OCI-LY3 (cell line): Measurements from ENCODE around the gene NFIA.

Experiments used
- H2AFZ ChIP-seq: fragments of 200-600, 300-600 bp; shearing (Covaris generic); 2 replicates; pipeline ENCODE4 v1.6.0; 2014; ENCODE audit warnings: antibody characterized with exemption, low read depth, low read length
- H3K27ac ChIP-seq: fragments of 200-600, 300-600 bp; sonication (generic); 2 replicates; pipeline ENCODE4 v1.5.1; 2014; ENCODE audit warnings: mild to moderate bottlenecking, low read length, moderate library complexity, mixed read lengths
- H3K27me3 ChIP-seq: fragments of 200-600, 300-600 bp; sonication (generic); 2 replicates; pipeline ENCODE4 v1.6.1; 2014; ENCODE audit warnings: low read depth, low read length, mixed read lengths
- H3K36me3 ChIP-seq: fragments of 200-600, 300-600 bp; sonication (generic); replicated peaks from 2 replicates; pipeline ENCODE3; 2014; ENCODE audit warnings: low read depth, low read length, mixed read lengths
- H3K4me1 ChIP-seq: fragments of 300-600, 200-600 bp; sonication (generic); 2 replicates; pipeline ENCODE4 v1.6.1; 2014; ENCODE audit warnings: low read length, mixed read lengths
- H3K4me2 ChIP-seq: fragments of 200-600, 300-600 bp; sonication (generic); 2 replicates; pipeline ENCODE4 v1.6.1; 2014; ENCODE audit warnings: low read length, mixed read lengths
- H3K4me3 ChIP-seq: fragments of 300-600, 200-600 bp; sonication (generic); 2 replicates; pipeline ENCODE4 v1.5.1; 2014; ENCODE audit warnings: antibody characterized with exemption, mild to moderate bottlenecking, low read length, moderate library complexity
- H3K79me2 ChIP-seq: fragments of 300-600, 200-600 bp; shearing (Covaris generic); 2 replicates; pipeline ENCODE4 v1.6.1; 2014; ENCODE audit warnings: mild to moderate bottlenecking, low read length, mixed read lengths
- H3K9ac ChIP-seq: fragments of 300-600, 200-600 bp; shearing (Covaris generic); 2 replicates; pipeline ENCODE4 v1.6.0; 2014; ENCODE audit warnings: mild to moderate bottlenecking, low read length, moderate library complexity
- H3K9me3 ChIP-seq: fragments of 200-600, 300-600 bp; shearing (Covaris generic); 2 replicates; pipeline ENCODE4 v1.6.1; 2014; ENCODE audit warnings: low read length, mixed read lengths; ENCODE audit not compliant: insufficient read depth
- H4K20me1 ChIP-seq: fragments of 200-600, 300-600 bp; sonication (generic); 2 replicates; pipeline ENCODE4 v1.6.1; 2016; ENCODE audit warnings: low read length, mixed read lengths; ENCODE audit not compliant: insufficient read depth
- EZH2phosphoT487 ChIP-seq: fragments of 200-600 bp; shearing (Covaris generic); IDR thresholded peaks from 2 replicates; pipeline ENCODE4 v1.6.1; 2018; ENCODE audit warnings: antibody characterized with exemption, mixed run types, low read depth
- TF ChIP-seq, protein P1 (sequence below): fragments of 200-600, 300-600 bp; sonication (generic); IDR thresholded peaks from 2 replicates; pipeline ENCODE4 v1.5.1; 2014; ENCODE audit warnings: antibody characterized with exemption, low read length, low read depth

The NFIA gene

DNA sequence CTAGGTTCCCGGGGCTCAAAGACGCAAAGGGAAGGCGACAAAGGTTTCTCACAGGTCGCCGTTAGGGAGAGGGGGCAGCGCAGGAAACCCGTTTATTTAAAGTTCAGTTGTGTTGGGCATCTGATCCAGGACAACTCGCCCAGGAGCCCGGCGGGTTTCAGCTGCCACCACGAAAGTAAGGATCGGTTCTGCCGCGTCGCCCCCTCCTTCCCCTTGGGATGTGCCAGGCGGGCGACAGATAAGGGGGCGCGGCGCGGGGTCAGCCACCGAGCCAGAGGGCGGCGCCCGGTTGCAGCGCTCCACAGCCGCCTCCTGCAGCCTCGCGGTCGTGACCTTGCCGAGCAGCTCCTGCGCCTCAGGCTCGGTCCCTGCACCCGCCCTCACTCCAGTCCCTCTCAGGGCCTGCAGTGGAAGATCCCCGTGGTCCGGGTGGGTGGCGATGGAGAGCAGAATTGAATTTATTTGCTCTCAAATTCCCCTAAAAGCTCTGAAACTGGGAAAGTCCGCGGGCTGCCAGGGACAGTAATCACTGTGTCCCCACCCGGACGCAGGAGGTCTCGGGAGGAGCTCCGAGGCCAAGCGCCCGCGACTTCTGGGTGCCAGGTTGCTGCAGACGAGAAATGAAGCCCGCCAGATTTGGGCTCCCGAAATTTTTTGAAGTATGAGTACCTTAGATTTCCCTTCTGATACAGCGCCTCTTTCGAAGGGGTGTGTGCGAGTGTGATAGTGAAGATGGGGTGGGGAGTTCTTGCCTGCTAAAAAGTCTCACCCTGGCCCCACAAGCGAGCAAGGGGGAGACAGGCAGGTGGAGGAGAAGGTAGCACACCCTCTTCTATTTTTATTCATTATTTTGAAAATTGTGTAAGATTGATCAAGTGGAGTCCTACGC, 28.4 kb upstream of the NFIA start:
- TF ChIP-seq, protein P1, sequence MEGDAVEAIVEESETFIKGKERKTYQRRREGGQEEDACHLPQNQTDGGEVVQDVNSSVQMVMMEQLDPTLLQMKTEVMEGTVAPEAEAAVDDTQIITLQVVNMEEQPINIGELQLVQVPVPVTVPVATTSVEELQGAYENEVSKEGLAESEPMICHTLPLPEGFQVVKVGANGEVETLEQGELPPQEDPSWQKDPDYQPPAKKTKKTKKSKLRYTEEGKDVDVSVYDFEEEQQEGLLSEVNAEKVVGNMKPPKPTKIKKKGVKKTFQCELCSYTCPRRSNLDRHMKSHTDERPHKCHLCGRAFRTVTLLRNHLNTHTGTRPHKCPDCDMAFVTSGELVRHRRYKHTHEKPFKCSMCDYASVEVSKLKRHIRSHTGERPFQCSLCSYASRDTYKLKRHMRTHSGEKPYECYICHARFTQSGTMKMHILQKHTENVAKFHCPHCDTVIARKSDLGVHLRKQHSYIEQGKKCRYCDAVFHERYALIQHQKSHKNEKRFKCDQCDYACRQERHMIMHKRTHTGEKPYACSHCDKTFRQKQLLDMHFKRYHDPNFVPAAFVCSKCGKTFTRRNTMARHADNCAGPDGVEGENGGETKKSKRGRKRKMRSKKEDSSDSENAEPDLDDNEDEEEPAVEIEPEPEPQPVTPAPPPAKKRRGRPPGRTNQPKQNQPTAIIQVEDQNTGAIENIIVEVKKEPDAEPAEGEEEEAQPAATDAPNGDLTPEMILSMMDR: no peak
- TF ChIP-seq EZH2phosphoT487: no peak
- Histone ChIP-seq H3K9ac (no peak overlapping the region), H2AFZ (no peak overlapping the region), H3K4me2 (no peak overlapping the region), H3K79me2 (no peaks in the 10 kb centered on the region), H3K4me1 (no peaks in the 10 kb centered on the region), H3K27me3 (no peaks in the 10 kb centered on the region), H3K27ac (no peak overlapping the region), H3K4me3 (no peak overlapping the region), H3K9me3 (no peaks in the 10 kb centered on the region), H3K36me3 (no peaks in the 10 kb centered on the region), H4K20me1 (no peaks in the 10 kb centered on the region)

DNA sequence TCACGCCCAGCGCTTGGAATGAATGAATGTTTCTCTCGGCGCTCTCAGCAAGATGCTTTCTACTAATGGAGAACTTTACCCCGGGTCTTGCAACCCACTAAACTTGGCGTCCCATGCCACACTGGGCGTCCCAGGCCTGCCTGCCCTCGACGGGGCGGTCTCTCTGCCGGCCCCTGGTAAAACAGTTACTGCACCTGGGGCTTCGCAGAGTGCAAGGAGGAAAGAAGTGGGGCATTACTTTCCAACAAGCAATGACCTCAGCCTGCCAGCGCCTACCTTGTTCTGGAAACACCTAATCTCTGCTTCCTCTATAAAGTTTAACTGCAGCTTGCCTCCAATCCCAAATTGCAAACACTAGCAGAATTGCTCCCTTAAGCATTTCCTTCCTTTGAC, 27.8 kb upstream of the NFIA start:
- H3K9ac ChIP-seq: no peak overlapping the region
- H3K36me3 ChIP-seq: no peaks in the 10 kb centered on the region
- no peaks in the 10 kb centered on the region for H3K4me1 ChIP-seq
- H3K79me2 ChIP-seq: no peaks in the 10 kb centered on the region
- no peak overlapping the region for H3K4me3 ChIP-seq
- no peak overlapping the region for H3K4me2 ChIP-seq
- TF ChIP-seq EZH2phosphoT487: no peak
- TF ChIP-seq, protein P1: no peak
- no peak overlapping the region for H3K27ac ChIP-seq
- H3K9me3 ChIP-seq: no peaks in the 10 kb centered on the region
- no peaks in the 10 kb centered on the region for H4K20me1 ChIP-seq
- H3K27me3 ChIP-seq: no peaks in the 10 kb centered on the region
- H2AFZ ChIP-seq: no peak overlapping the region

DNA sequence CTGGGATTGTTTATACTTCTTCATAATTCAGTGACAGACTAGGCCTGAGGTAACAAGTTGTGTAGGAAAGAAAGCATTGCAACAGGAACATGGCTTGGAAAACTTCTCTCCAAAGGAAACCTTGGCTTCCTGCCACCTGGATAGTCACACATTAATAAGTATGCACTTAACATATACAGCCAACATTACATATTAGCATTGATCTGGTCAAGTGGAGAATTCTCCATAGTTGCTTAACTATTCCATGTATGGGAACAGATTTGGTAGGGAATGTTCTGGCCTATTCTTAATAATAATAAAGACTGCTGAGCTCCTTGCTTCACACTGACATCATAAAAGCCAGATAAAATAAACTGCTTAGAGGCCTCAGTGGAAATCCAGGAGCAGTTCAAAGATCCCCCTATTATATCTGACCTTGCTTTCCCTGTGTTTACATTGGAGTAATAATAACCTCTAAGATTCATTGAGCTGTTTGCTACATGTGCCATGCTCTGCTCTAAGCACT, 27.2 kb upstream of the NFIA start:
- H3K79me2 ChIP-seq: no peaks in the 10 kb centered on the region
- H3K4me3 ChIP-seq: no peak overlapping the region
- no peaks in the 10 kb centered on the region for H3K4me1 ChIP-seq
- no peaks in the 10 kb centered on the region for H3K9me3 ChIP-seq
- no peak overlapping the region for H3K27ac ChIP-seq
- TF ChIP-seq, protein P1: no peak
- TF ChIP-seq EZH2phosphoT487: no peak
- H4K20me1 ChIP-seq: no peaks in the 10 kb centered on the region
- no peak overlapping the region for H3K9ac ChIP-seq
- no peak overlapping the region for H3K4me2 ChIP-seq
- H2AFZ ChIP-seq: no peak overlapping the region
- H3K27me3 ChIP-seq: no peaks in the 10 kb centered on the region
- no peaks in the 10 kb centered on the region for H3K36me3 ChIP-seq

DNA sequence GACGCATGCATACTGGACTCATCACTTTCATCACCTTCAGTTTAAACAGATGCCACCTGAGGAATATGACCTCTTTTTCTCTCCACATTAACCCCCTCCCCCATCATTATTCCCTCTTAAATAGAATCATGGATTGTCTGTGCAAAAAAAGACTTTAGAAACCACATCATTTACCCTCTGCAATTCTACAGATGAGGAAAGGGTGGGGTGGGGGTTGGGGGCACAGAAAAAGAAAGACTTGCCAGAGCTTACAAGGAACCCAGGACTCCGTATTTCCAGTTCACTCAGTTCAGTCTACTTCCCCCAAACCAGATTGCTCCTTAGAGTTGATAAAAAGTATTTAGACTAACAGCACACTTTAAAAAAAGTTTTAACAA, 26.2 kb upstream of the NFIA start:
- no peak overlapping the region for H3K9ac ChIP-seq
- no peaks in the 10 kb centered on the region for H3K27me3 ChIP-seq
- no peaks in the 10 kb centered on the region for H3K79me2 ChIP-seq
- no peaks in the 10 kb centered on the region for H3K36me3 ChIP-seq
- no peaks in the 10 kb centered on the region for H3K9me3 ChIP-seq
- H4K20me1 ChIP-seq: no peaks in the 10 kb centered on the region
- H3K4me1 ChIP-seq: no peaks in the 10 kb centered on the region
- no peak overlapping the region for H3K27ac ChIP-seq
- no peak overlapping the region for H3K4me2 ChIP-seq
- no peak overlapping the region for H2AFZ ChIP-seq
- H3K4me3 ChIP-seq: no peak overlapping the region
- no peak for TF ChIP-seq EZH2phosphoT487
- TF ChIP-seq, protein P1: no peak
